HG02588 (cell line): Measurements from ENCODE around the gene FOXE3.
A peak's percentile ranks its signal among the peaks of the same experiment; 100 is the strongest.

Experiments used
- ATAC-seq: cut with Tn5 transposase; IDR thresholded peaks from one replicate; pipeline ENCODE4 v1.9.1; 2021; ENCODE audit warnings: mild to moderate bottlenecking, moderate library complexity; ENCODE audit not compliant: unreplicated experiment

The FOXE3 gene

DNA sequence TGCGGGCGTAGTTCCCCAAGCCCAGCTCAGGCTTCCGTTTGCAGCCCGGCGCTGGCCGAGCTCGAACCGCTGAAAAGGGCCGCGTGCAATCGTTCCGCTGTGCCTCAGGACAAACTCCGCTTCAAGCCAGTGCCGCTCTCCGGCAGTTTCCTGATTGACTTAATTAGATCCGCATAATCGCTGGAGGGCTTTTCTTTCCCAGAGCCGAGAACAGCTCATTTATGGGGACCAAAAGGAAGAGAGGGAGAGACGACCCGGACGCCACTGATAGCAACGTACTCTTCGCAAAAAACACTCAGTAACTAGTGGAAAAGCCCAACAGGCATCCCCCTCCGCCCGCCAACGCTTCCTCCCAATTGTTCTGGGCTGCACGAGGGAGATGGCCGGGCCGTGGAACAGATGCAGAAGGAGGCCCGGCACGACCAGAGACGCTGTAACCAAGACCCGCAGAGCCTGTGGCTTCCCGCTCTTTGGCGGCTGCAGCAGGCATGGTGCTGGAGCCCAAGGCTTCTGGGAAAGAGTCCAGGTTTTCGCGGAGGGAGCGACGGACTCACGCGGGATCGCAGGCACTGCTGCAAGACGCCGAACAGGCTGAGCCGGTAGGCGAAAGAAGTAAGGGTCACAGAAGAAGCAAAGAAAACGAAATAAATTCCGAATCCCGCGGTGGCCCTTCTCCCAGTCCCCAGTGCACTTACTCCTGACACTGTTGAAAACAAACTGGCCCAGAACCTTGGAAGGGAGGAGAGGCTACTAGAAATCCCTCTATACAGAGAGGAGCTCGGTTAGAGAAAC, 18.2 kb downstream of the FOXE3 start:
- ATAC-seq: no peak

GRCh38 chr1:47435506-47436303, 19.6 kb downstream of the FOXE3 start:
- ATAC-seq: no peak

- peak; percentile 40 for ATAC-seq
Observed at GRCh38 chr1:47436304-47436978, 20.4 kb downstream of the FOXE3 start.

- peak; percentile 7 for ATAC-seq
Observed at GRCh38 chr1:47436979-47437446, 20.9 kb downstream of the FOXE3 start.

DNA sequence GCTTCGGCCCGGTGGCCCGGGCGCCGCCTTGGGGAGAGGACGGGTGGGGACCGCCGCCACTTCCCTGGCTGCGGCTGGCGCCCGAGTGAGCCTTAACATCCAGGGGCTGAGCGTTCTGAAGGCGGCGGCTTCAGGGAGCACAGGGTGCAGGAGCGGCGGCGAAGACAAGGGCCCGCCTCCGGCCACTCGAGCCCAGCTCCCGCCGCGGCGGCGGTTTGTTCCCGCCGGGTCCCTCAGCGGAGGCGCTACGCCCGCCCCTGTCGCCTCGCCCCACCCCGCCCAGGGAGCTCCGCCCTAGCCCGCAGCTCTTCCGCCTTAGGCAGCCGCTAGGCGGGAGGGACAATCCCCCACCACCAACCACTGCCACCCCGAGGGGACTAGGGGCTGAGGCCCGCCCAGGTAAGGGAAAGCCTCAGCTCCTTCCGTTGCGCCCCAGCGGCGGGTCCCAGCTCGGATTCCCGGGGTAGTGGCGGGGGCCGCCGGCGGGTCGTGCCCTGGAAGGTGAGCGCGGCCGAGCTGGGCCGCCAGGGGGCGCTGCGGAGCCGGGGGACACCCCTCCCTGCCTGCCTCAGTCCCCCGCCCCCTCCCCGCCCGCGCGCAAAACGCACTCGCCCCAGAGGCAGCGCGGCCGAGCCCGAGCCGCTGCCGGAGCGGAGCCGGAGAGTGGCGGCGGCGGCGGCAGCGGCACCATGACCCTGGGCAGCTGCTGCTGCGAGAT, 21.5 kb downstream of the FOXE3 start, which contains the start of gene FOXD2:
Gene FOXD2 (plus strand): TSS at position 598 of the 718 bp plus-strand sequence. CDS start 92 bp downstream, at position 690.
- ATAC-seq: peak; percentile 80

- peak; percentile 1 for ATAC-seq
Observed at GRCh38 chr1:47438165-47439016, 22.3 kb downstream of the FOXE3 start.

- ATAC-seq: no peak
Observed at GRCh38 chr1:47439017-47439818, 23.1 kb downstream of the FOXE3 start.

DNA sequence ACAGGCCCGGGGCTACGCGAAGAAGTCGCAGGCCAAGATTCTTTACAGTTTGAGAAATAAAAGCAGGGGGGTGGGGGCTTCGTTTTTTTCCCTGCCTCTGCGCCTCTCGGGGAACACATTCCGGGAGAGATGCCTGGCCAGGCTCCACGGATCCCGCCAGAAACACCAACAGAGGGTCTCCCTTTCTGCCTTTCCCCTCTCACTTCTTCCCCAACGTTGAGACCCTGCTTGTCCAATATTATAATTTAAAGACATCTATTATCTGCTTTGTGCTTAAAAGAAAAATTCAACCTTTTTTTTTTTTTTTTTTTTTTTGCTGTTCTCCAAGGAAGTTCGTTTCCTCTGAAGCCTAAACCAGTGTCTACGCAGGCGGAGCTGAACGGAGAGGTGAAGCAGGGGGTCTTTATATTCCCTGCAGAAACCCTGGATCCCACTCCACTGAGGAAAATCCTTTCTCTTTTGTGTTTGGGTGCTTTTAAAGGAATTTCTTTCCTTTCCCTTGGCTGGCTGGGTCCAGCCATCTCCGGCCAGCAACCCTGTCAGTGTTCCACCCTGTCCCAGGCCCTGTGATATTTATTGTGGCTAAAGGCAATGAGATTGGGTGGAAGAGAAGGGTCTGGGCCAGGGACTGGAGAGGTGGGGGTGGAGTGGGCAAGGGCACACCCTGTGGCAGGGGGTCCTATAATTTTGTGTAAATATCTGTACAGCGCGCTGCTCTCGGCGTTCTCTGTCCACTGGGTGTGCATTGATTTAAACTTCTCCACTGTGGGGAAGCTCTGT, 23.9 kb downstream of the FOXE3 start:
- no peak for ATAC-seq

DNA sequence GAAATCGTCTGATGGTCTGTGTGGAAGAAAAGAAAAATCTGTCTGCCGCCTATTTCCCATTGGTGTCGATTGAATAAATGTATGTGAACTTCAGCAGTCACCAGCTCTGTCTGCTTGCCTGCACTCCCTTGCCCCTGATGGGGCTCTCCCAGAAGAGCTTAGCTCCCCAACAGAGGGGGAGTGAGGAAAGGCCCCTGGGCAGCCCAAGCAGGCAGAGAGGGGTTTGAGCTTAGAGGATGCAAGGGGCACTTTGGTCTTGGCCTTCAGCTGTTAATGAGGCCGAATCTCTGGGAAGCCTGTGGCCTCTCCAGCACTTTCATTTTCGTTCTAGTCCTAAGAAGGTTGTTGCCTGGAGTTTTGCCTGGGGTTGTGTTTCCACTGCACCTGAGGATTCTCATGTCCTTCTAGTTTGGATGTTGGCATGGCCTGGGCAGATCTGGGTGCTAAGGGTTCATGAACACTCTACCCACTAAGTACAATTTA, 24.6 kb downstream of the FOXE3 start:
- ATAC-seq: no peak

GRCh38 chr1:47441450-47442106, 25.5 kb downstream of the FOXE3 start:
- no peak for ATAC-seq

DNA sequence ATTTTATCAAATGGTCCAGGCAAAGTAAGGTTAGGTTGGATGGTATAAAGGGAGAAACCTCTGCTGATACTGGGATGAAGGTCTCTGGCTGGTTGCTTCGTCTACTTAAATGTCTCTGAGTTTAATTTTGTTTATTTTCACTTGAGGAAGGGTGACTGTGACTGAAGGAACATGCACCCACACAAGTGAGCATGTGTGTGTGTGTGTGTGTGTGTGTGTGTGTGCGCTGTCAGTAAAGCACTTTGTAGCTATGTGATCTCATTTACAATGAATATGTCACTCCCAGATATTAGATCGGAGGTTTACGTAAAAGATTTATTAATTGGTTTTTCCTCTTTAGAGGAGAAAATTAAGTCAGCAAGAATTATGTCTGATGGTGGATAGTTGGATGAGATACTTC, 26.1 kb downstream of the FOXE3 start:
- no peak for ATAC-seq

DNA sequence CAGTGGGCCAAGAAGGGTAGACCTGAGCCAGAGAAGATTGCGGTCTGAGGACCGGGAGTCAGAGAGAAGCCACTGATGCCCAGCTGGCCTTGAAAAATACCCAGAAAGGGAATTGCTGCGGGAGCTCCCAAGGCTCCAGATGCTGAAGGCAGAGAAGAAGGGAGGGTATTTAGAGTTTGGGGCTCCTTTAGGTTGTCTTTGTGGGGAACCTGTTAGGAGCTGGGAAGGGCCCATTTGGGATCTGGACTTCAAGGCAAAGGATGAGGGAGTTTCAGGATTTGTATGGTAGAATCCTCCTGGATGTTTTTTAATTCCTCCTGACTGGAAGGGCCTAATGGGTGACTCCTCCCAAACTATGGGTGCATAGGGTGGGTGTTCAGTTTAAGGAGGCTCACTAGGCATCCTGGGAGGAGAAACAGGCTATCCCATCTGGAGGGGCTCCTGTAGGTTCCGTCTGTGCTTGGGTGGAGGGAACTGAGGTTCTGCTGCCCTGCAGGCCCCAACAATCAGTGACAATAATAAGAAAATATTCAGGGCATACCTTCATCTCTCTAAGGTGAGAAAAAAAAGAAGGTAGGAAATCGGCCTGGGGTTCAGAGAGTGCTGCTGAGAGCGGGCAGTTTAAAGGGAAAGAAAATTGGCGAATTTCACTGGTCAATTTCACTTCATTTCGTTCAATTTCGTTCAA, 26.9 kb downstream of the FOXE3 start:
- no peak for ATAC-seq

DNA sequence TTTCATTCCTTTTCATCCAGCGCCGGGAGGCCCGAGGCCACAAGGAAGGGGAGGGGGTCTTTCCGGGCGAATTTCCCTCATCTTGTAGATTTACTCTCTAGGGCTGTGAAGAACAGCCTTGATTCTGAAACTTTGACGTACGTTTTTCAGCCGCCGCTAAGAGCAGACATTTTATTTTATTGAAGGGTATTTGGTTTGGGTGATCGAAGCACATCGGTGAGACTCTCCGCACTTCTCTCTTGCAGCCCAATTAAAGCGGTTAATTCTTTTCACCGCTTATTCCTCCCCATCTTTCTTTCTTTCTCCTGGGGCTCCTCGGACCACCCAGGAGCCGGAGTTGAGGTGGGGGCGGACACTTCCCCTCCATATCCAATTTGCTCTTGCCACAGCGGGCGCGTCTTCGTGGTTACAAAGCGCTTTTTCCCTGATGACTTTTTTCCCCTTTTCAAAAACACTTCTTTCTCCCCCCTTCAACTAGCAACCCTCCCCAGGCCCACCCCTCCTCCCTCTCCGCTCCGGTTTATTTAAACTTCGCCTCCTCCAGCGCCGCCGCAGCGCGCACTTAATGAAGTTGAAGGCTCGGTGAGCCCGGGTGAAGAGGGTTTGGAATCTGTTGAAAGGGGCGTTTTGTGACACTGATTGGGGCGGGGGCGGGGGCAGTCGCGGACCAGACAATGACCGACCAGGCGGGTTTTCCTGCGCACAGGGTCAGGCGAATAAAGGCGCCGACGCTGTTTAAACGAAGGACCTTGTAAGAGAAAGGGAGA, 27.6 kb downstream of the FOXE3 start:
- ATAC-seq: no peak

- ATAC-seq: no peak
Observed at GRCh38 chr1:47444297-47444561, 28.1 kb downstream of the FOXE3 start.

- ATAC-seq: no peak
Observed at GRCh38 chr1:47444562-47445465, 28.7 kb downstream of the FOXE3 start.
